ENCODE measurements around the gene ADCY2.
"Not testable (repeated sequence)": the region's sequence is repeated elsewhere in the genome, so short reads cannot be mapped to it uniquely, and the experiment has no call there.

Gene ADCY2

GRCh38 chr5:7396713-7397454 is 946 bp downstream of the ADCY2 start:
- DNase-seq: no peak

- DNase-seq: no peak
Measured at GRCh38 chr5:7397937-7398336, 2.0 kb downstream of the ADCY2 start.

- DNase-seq: no peak
Measured at GRCh38 chr5:7398596-7399280, 2.8 kb downstream of the ADCY2 start.

- no peak for DNase-seq
Measured at GRCh38 chr5:7405277-7405676, 9.3 kb downstream of the ADCY2 start.

- no peak for DNase-seq
Measured at GRCh38 chr5:7410936-7411511, 15.1 kb downstream of the ADCY2 start.

GRCh38 chr5:7412409-7412808 is 16.5 kb downstream of the ADCY2 start:
- DNase-seq: no peak

GRCh38 chr5:7415123-7415522 is 19.2 kb downstream of the ADCY2 start:
- DNase-seq: no peak

GRCh38 chr5:7415587-7416535 is 19.9 kb downstream of the ADCY2 start:
- DNase-seq: no peak

- DNase-seq: no peak
Measured at GRCh38 chr5:7418276-7418675, 22.3 kb downstream of the ADCY2 start.

- no peak for DNase-seq
Measured at GRCh38 chr5:7419367-7419766, 23.4 kb downstream of the ADCY2 start.

GRCh38 chr5:7419846-7420245 is 23.9 kb downstream of the ADCY2 start:
- no peak for DNase-seq

- no peak for DNase-seq
Measured at GRCh38 chr5:7420510-7421280, 24.8 kb downstream of the ADCY2 start.

- no peak for DNase-seq
Measured at GRCh38 chr5:7422316-7423106, 26.6 kb downstream of the ADCY2 start.

- DNase-seq: not testable (repeated sequence)
Measured at GRCh38 chr5:7423231-7423630, 27.3 kb downstream of the ADCY2 start.

- DNase-seq: no peak
Measured at GRCh38 chr5:7425830-7426229, 29.9 kb downstream of the ADCY2 start.

GRCh38 chr5:7426284-7426683 is 30.3 kb downstream of the ADCY2 start:
- no peak for DNase-seq

- DNase-seq: no peak
Measured at GRCh38 chr5:7434914-7435313, 39.0 kb downstream of the ADCY2 start.

GRCh38 chr5:7435503-7435902 is 39.6 kb downstream of the ADCY2 start:
- no peak for DNase-seq

GRCh38 chr5:7436521-7436920 is 40.6 kb downstream of the ADCY2 start:
- no peak for DNase-seq

- no peak for DNase-seq
Measured at GRCh38 chr5:7437836-7438235, 41.9 kb downstream of the ADCY2 start.

- no peak for DNase-seq
Measured at GRCh38 chr5:7445068-7445467, 49.1 kb downstream of the ADCY2 start.
